ENCODE data around the gene GLCE. TPM values are rescaled to one million over a fixed set of nuclear protein-coding genes. Genes with fewer than 3 reads are reported as not detected.

Gene GLCE
- total RNA-seq, 4 donors from 2014 or later, result 12.9 to 23.5 (median 15.4) TPM

GRCh38 chr15:69275933-69276560 lies 115.6 kb downstream of the GLCE start:
- ATAC-seq (ENCODE audit: low FRiP score) (no peak), DNase-seq (ENCODE audit: low spot score) (no peak)
- TF ChIP-seq CTCF (IDR thresholded peaks at IDR 0.05), result no peak

- ATAC-seq (ENCODE audit: low FRiP score), result no peak
- no peak for TF ChIP-seq CTCF (IDR thresholded peaks at IDR 0.05)
Observed at GRCh38 chr15:69277316-69277715, 116.9 kb downstream of the GLCE start.

GRCh38 chr15:69279636-69280035 lies 119.2 kb downstream of the GLCE start:
- ATAC-seq (ENCODE audit: low FRiP score), result no peak
- no peak for TF ChIP-seq CTCF (IDR thresholded peaks at IDR 0.05)

More at GRCh38 chr15:69277316-69277715, 116.9 kb downstream of the GLCE start:
- DNase-seq (ENCODE audit: low spot score), result no peak

GRCh38 chr15:69280783-69281182 lies 120.3 kb downstream of the GLCE start:
- no peak for DNase-seq (ENCODE audit: low spot score)
- no peak for TF ChIP-seq CTCF (IDR thresholded peaks at IDR 0.05)
- peak; percentile 31 for ATAC-seq (ENCODE audit: low FRiP score)

More at GRCh38 chr15:69279636-69280035, 119.2 kb downstream of the GLCE start:
- DNase-seq (ENCODE audit: low spot score), result no peak

GRCh38 chr15:69282104-69282743 lies 121.8 kb downstream of the GLCE start:
- TF ChIP-seq CTCF (IDR thresholded peaks at IDR 0.05), result no peak
- ATAC-seq (ENCODE audit: low FRiP score) (no peak), DNase-seq (ENCODE audit: low spot score) (no peak)

GRCh38 chr15:69285834-69286233 lies 125.4 kb downstream of the GLCE start:
- DNase-seq (ENCODE audit: low spot score), result no peak
- no peak for ATAC-seq (ENCODE audit: low FRiP score)
- no peak for TF ChIP-seq CTCF (IDR thresholded peaks at IDR 0.05)

GRCh38 chr15:69288011-69288410 lies 127.6 kb downstream of the GLCE start:
- TF ChIP-seq CTCF (IDR thresholded peaks at IDR 0.05), result no peak
- no peak for DNase-seq (ENCODE audit: low spot score)
- no peak for ATAC-seq (ENCODE audit: low FRiP score)

Data from omental fat pad (tissue), 4 donors.